ENCODE measurements around the gene SPEN. TPM values are rescaled to one million over a fixed set of nuclear protein-coding genes. Genes with fewer than 3 reads are reported as not detected.
A peak's percentile ranks its signal among the peaks of the same experiment; 100 is the strongest.

SPEN gene
- total and polyA plus RNA-seq, 9 of the 15 experiments (the other 6 are each of a cell fraction or from before 2014, with no cell fraction given) = 5.7 to 87.5 (median 27.2) TPM

DNA sequence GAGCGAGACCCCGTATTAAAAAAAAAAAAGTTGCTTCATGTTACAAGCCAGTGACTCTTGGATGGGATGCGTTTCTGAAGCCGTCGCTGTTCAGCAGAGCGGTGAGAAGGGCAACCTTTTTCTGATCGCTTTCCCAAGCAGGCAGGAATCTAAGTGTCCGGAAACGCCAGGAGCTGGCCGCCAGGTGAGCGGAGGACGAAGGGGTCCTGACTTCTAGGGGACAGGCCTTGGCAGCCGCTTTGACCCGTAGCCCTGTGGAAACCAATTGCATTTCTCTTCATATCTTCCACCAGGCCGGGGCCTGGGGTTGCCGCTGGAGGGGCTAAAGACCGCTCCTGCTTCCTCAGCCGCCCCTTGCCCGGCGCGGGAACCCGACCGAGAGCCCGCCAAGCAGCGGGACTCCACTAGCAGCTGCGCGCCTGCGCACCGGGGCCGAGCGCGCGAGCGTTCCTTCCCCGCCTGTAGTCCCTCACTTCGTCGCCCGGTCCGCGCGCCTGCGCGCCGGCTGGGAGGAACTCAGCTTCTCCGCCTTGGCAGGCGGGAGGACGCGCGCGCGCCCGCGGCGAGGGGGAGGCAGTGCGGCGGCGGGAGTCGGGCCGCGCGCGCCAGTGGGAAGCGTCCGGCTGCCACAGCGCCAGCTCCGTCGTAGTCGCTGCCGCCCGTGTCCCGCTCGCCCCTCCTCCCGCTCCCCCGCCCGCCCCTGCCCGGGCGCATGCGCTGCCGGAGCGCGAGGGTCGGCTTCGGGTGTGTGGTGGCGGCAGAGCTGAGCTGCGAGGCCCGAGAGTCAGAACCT lies at the start of gene SPEN (continued):
- TF ChIP-seq U2AF1 (optimal IDR thresholded peaks at IDR 0.05; ENCODE audit: low read depth, low read length) (no peak), THRAP3 (IDR thresholded peaks at IDR 0.05; ENCODE audit: borderline replicate concordance) (no peak), HLTF (IDR thresholded peaks at IDR 0.05) (no peak; the same call in 1 of the 2 replicates), FOXA1 (IDR thresholded peaks at IDR 0.05; ENCODE audit: borderline replicate concordance) (no peak), ZNF696 (CRISPR knock-in tag; conservative IDR thresholded peaks at IDR 0.05) (no peak), FUS (optimal IDR thresholded peaks at IDR 0.05; ENCODE audit: low read depth, low read length) (no peak), ZKSCAN8 (CRISPR knock-in tag; IDR thresholded peaks at IDR 0.05) (no peak), CHD1 (IDR thresholded peaks at IDR 0.05; ENCODE audit: low read length) (peak; percentile 69), ZNF24 (IDR thresholded peaks at IDR 0.05) (peak; percentile 71), CBFB (CRISPR knock-in tag; IDR thresholded peaks at IDR 0.05) (no peak), STAT5A (IDR thresholded peaks at IDR 0.05; ENCODE audit: borderline replicate concordance, low read length) (no peak), ZNF830 (CRISPR knock-in tag; IDR thresholded peaks at IDR 0.05) (no peak), RAD51 (IDR thresholded peaks at IDR 0.05; ENCODE audit: borderline replicate concordance, low read depth) (no peak), RBM14 (IDR thresholded peaks at IDR 0.05; ENCODE audit: borderline replicate concordance, insufficient read depth, low read depth, low read length) (no peak), DNMT1 (IDR thresholded peaks at IDR 0.05) (0 out of 2 replicates have a peak, but pooled peaks have one; percentile 65), PRMT5 (CRISPR knock-in tag; IDR thresholded peaks at IDR 0.05) (no peak), NFATC3 (IDR thresholded peaks at IDR 0.05) (no peak; the same call in 1 of the 2 replicates), ZNF197 (CRISPR knock-in tag; IDR thresholded peaks at IDR 0.05; ENCODE audit: low read depth) (no peak; the same call in 1 of the 2 replicates), JUN (IDR thresholded peaks at IDR 0.05; ENCODE audit: borderline replicate concordance, low read depth, low read length) (peak; percentile 34; the same call in 1 of the 2 replicates), JUN (CRISPR knock-in tag; IDR thresholded peaks at IDR 0.05; ENCODE audit: borderline replicate concordance) (no peak)

Data from K562 (cell line).